DOHH2 (cell line): ENCODE results near the gene LOC128125822.

ENCODE experiments used
- EZH2phosphoT487 ChIP-seq: fragments of 200-600 bp; sonication (generic); IDR thresholded peaks from 2 replicates; pipeline ENCODE4 v1.6.1; 2017; ENCODE audit warnings: borderline replicate concordance, mild to moderate bottlenecking, antibody characterized with exemption, low read length, moderate library complexity, mixed read lengths
- TF ChIP-seq, protein P1 (sequence below): fragments of 200-600 bp; sonication (generic); IDR thresholded peaks from one replicate; pipeline ENCODE4 v1.5.1; 2014; ENCODE audit warnings: antibody characterized with exemption, mild to moderate bottlenecking, low read depth, low read length; ENCODE audit not compliant: poor library complexity, severe bottlenecking

DNA sequence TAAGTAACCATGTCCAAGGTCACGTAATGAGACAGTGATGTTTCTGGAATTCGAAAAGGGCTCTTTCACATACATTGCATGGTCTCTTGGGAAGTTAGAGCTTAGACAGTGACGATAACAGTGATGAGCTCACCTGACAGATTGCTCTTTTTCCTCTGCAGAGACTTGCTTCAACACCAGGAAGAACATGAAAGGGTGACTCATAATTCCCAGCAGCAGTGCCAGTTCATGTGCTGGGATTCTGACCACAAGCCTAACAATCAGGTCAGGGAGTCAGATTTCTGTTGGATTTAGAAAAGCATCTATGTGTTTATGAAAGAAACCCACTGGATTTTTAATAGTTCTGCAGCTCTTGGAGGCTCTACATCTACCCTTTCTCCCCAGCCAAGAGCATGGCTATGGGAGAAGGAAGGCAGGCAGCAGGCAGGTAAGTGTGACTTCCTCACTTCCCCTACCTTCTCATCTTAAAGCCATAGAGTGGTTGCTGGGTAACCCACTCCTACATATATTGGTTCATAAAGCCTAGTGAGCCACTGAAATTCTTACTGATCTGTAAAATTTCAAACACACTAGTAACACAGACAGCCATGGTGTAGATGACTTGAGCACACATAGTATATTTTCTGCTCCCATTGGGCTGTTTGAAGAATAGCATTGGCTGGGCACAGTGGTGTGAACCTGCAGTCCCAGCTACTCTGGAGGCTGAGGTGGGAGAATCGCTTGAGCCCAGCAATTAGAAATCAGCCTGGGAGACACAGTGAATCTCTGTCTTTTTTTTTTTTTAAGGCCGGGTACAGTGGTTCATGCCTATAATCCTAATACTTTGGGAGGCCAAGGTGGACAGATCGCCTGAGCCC is 44.4 kb upstream of the LOC128125822 start:
- TF ChIP-seq, protein P1, sequence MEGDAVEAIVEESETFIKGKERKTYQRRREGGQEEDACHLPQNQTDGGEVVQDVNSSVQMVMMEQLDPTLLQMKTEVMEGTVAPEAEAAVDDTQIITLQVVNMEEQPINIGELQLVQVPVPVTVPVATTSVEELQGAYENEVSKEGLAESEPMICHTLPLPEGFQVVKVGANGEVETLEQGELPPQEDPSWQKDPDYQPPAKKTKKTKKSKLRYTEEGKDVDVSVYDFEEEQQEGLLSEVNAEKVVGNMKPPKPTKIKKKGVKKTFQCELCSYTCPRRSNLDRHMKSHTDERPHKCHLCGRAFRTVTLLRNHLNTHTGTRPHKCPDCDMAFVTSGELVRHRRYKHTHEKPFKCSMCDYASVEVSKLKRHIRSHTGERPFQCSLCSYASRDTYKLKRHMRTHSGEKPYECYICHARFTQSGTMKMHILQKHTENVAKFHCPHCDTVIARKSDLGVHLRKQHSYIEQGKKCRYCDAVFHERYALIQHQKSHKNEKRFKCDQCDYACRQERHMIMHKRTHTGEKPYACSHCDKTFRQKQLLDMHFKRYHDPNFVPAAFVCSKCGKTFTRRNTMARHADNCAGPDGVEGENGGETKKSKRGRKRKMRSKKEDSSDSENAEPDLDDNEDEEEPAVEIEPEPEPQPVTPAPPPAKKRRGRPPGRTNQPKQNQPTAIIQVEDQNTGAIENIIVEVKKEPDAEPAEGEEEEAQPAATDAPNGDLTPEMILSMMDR: no peak
- no peak for TF ChIP-seq EZH2phosphoT487
